Measurements from ENCODE around the gene TENT4A. TPM values are rescaled to one million over a fixed set of nuclear protein-coding genes. Genes with fewer than 3 reads are reported as not detected.

The TENT4A gene
- total and polyA plus RNA-seq, 2 of the 13 experiments (the other 11 are each of a cell fraction or from before 2014, with no cell fraction given): 6.3 to 13.3 TPM

GRCh38 chr5:6686915-6687409 lies 26.3 kb upstream of the TENT4A start (continued):
- TF ChIP-seq ZNF142 (CRISPR knock-in tag; IDR thresholded peaks at IDR 0.05) (no peak), ARID5B (CRISPR knock-in tag; IDR thresholded peaks at IDR 0.05) (peak; percentile 41; the same call in 1 of the 2 replicates), TRIM22 (IDR thresholded peaks at IDR 0.05) (no peak), BORCS8-MEF2B (CRISPR knock-in tag; IDR thresholded peaks at IDR 0.05) (peak; percentile 58; the same call in 1 of the 2 replicates), KLF15 (CRISPR knock-in tag; IDR thresholded peaks at IDR 0.05; ENCODE audit: borderline replicate concordance) (no peak; the same call in 1 of the 2 replicates), TFDP1 (CRISPR knock-in tag; IDR thresholded peaks at IDR 0.05; ENCODE audit: borderline replicate concordance) (no peak), ZFP1 (CRISPR knock-in tag; IDR thresholded peaks at IDR 0.05) (no peak), LRRFIP1 (CRISPR knock-in tag; conservative IDR thresholded peaks at IDR 0.05) (0 out of 2 replicates have a peak, but pooled peaks have one; percentile 70), ZNF3 (CRISPR knock-in tag; IDR thresholded peaks at IDR 0.05) (no peak; the same call in 1 of the 2 replicates), ZBTB2 (CRISPR knock-in tag; IDR thresholded peaks at IDR 0.05; ENCODE audit: low read depth) (no peak), ZKSCAN1 (IDR thresholded peaks at IDR 0.05; ENCODE audit: low read length) (no peak), ADNP (CRISPR knock-in tag; IDR thresholded peaks at IDR 0.05) (no peak)

Data from HepG2 (cell line).